HG03469 (cell line): ENCODE measurements around the gene PMPCA.
A peak's percentile ranks its signal among the peaks of the same experiment; 100 is the strongest.

Source experiments
- ATAC-seq: cut with Tn5 transposase; IDR thresholded peaks from one replicate; pipeline ENCODE4 v1.9.1; 2021; ENCODE audit warnings: mild to moderate bottlenecking, moderate library complexity, moderate number of reproducible peaks; ENCODE audit not compliant: unreplicated experiment

The PMPCA gene

GRCh38 chr9:136433043-136433715 is 22.7 kb downstream of the PMPCA start:
- no peak for ATAC-seq

GRCh38 chr9:136433849-136434579 is 23.6 kb downstream of the PMPCA start:
- no peak for ATAC-seq

DNA sequence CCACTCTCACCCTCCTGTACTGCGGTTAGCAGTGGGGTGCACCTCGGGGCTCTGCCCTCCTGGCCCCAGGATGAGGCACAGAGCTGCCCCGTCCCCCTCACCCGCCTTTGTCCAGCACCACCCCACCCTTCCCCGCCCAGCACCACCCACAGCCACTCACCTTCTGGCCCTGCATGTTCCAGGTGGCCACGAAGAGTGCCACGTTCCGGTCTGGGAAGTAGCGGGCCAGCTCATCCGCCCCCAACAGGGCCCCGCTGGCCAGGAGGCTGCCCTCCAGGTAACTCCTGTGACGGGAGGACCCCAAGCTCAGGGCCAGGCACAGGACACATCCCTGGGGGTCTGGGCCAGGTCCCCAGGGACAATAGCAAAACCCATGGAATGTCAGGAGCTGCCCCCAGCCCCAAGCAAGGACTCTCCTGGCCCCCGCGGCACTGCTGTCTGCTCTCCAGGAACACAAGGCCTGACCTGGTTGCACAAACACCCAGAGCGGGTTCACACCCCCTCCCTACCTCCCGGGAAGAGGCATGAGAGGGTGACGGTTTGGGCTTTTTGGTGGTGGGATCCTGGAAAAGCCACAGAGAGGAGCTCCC is 24.2 kb downstream of the PMPCA start:
- no peak for ATAC-seq

DNA sequence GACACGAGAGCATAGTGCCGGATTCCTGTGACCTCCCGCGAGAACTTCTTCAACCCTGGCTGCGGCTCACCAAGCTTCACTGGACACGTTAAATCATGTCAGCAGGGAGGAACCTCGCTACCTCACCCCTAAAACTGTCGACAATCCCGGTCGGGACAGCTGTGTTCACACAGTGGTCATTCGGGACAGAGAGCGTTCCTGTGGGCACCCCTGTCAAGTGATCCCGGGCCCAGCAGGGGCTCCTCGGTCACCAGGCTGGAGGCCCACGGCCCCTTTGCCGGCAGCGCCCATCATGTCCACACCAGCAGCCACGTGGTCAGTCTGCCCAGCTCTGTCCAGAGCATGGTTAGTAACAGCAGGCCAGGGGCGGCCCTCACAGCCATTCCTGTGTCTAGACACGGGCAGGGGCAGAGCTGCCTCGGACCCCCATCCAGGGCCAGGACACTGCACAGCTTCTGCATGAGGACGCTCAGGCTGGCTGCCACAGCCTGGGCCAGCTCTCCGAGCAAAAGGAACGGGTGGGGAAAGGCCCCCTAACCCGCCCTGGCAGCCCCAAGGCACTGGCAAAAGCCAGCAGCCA is 25.7 kb downstream of the PMPCA start:
- ATAC-seq = no peak

DNA sequence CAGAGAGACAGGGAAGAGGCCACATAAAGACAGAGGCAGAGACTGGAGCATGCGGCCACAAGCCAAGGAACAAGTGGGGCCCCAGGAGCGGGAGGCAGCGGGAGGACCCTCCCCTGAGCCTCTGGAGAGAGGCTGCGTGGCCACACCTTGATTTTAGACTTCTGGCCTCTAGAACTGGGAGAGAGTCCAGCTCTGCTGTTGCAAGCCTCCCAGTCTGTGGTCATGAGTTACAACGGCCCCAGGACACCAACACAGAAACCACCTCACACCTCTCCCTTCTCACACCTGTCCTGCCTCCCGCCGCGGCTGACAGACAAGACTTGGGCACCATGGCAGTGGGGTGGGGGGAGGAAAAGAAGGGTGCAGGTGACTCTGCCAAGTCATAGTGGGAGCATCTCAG is 27.0 kb downstream of the PMPCA start:
- ATAC-seq = no peak

- no peak for ATAC-seq
Observed at GRCh38 chr9:136437839-136438547, 27.5 kb downstream of the PMPCA start.

DNA sequence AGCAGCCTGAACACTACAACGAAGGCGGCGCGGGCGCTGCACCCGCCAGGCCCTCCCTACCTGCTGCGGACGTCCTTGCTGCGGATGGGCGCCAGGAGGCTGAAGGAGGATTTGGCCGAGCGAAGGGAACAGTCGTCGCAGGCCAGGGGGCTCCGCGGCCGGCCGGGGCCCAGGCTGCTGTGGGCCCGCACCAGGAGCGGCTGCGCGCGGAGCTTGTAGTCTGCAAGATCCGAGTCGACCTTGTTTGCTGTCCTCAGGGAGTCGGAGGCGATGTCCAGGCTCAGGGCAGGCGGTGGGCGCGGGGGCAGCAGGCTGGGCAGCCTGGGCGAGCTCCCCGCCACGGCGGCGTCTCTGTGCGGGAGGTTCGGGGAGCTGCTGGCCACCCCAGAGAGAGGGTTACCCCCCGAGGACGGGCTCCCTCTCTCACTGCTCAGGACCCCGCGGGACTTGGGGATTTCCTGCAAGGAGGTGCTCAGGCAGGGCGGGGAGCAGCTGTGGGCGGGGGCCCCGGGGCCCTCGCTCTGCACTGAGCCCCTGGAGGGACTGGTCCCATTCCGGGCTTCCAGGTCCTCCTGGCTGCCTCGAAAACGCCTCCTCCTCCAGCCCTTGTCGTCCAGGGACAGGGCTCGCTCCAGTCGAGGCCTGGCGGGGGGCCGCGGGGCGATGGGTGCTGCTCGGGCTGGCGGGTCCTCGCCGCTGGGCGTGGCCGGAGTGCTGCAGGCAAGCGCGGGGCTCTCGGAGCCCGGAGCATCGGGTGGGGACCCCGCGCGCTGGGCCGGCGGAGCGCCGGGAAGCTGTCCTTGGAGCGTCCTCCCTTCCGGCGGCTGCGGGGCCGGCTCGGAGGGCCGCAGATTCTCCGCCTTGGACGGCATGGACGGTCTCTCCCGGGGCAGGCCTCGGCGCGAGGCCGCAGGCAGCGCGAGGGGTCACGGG is 28.4 kb downstream of the PMPCA start:
- ATAC-seq = peak; percentile 27

DNA sequence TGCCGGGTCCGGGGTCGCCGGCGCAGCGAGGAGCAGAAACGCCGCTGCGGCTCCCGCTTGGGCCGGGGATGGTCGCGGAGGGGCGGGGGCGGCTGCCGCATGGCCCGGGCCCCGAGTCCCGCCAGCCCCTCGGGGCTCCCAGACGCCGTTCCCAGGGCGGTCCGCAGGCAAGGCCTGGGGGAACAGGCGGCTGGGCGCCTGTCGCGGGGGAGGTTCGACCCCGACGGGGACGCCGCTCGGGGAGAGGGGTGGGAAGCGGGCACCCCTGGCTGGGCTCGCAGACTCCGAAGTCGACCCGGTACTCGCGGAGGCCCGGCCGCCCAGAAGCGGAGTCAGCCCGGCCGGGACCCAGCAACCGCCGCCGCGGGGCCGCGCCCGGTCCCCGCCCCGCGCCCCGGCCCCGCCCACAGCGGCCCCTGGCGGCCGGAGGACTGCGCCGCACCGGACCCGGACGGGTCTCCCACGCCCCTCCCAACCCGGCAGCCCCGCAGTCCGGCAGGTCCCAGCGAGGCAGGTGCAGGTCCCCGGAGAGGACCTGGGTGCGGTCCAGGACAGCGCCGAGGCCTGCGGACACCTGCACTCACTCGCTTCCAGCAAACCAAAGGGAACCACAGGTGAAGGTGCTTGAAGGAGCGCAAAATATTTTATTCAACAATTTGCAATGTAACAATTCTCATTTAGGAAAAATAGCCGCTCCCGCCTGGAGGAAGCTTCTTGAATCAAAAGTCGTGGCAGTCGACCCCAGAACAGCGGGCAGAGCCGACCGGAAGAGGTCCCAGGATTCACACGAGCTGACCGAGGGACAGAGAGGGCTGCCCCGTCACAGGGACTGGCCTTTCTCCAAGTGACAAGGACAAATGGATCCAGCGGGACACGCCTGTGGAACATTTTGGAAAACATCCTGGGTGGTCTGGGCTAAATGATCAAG is 29.3 kb downstream of the PMPCA start, which contains the start of gene INPP5E:
INPP5E (minus strand) TSS at position 365 of the 928 bp plus-strand sequence. CDS start 426 bp downstream, outside the sequence.
- peak; percentile 26 for ATAC-seq

GRCh38 chr9:136441191-136441680 is 30.8 kb downstream of the PMPCA start:
- ATAC-seq = no peak

DNA sequence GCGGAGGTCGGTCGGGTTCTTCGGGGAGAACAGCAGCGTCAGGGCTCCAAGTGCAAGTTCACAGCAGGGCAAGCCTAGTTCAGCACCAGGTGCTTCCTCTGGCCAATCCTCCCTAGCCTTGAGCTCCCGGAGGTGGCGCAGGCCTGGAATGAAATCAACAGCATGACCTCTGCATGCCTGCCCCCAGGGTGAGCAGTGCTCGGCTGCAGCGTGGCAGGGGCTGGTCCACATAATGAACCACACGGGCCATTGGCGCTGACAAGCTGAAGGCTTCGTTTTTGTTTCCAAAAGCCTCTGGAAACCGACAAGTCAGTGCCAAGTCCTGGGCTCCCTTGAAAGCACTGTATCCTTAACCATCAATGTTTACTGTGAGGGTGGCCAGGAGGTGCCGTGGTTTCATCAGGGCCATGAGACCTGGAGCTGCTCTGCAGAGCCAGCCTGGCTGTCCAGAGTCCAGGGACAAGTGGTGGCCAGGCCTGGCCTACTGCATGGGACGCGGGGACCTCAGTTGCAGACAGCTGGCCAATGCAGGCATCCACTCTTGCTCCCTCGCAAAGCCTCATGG is 31.3 kb downstream of the PMPCA start:
- ATAC-seq = no peak

DNA sequence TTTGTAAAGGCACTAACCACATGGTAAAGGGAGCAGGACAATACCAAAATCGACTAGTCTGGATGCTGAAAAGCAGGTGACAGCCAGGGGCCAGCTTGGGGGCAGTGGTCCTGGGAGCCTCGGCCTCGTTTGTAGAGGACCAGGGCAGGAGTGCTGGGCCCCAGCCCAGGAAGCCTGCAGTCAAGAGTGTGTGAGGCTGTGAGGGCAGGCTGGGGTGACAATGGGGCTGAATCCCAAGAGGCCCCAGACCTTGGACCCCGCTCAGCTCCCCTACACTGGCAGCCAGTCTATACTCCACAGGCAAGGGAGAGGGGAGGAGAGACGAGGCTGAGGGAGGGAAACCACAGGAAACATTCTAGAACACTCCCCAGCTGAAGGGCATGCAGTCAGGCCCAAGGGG is 31.8 kb downstream of the PMPCA start:
- ATAC-seq = no peak

GRCh38 chr9:136443087-136443486 is 32.6 kb downstream of the PMPCA start:
- ATAC-seq = no peak

DNA sequence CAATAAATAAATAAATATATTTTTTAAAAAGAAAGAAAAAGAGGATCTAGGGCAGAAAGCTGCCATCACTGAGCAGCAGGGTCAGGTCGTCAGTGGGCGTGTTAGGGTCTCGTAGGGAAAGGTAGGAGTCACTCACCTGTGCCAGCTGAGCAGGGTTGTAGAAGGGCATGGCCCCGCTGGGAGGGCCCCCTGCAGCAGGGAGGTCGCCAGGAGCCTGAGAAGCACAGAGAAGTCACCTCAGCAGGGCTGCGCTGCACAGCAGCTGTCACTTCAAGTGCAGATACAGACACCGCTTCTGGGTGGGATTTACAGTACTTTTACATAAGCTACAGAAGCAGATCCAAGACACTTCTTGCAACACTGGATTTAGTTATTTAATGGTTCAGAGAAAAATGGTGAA is 33.2 kb downstream of the PMPCA start:
- ATAC-seq = no peak

DNA sequence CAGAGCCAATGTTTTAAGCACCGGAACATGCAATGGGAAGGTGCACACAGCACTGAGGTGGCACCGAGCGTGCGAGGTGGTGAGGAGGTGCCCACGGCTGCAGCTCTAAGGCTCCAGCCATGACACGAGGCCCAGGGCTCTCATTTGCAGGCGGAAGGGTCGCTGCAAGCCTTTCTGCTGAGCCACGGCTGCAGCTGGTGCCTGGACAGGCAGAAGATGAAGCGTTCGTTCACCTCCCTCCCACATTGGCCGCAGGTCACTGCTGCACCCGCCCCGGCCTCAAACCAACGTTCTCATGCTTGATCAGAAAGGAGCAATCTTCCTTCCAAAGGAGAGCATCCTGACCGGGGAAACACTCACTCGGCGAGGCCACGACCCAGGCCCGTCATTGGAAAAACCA is 33.6 kb downstream of the PMPCA start:
- ATAC-seq = no peak

DNA sequence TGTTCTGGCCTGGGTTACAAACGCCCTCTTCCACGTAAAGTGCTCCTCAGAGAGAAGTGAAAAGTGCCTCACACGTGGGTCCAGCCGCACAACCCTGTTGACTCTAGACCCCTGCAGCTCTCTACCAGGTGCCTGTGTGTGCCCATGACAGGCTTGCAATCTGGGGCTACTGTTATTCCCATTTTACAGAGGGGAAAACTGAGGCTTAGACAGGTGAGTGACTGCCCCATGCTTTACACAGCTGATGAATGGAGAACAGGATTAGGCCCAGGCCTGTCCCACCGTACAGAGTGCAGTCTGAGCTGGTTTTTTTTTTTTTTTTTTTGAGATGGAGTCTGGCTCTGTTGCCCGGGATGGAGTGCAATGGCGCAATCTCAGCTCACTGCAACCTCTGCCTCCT is 35.3 kb downstream of the PMPCA start:
- ATAC-seq = no peak

DNA sequence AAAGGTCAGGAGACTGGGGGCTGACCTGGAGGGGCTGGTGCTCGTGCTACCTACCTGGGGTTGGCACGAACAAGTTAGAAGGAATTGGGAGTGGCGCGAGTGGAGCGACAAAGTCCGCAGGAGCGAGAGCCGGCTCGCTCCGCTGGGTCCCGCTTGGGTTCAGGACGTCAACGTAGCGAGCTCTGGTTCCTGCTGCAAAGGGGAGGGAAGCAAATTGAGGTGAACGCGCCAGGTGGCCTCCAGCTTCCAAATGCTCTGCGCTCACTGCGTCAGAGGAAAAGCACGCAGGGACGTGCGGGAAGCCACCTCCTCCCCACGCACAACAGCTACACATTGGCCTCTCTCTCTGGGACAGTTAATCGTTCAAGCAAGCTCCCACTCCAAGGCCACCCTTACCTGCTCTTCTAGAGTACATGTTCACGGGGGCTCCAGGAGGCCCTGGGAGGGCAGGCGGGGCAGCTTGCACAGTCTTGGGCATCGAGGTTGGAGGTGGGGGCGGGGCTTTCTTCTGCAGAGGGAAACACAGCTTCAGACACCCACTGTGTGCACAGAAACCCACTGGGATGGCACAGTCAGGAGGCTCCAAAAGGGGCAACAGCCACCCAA is 36.8 kb downstream of the PMPCA start:
- no peak for ATAC-seq

- no peak for ATAC-seq
Observed at GRCh38 chr9:136448655-136449054, 38.2 kb downstream of the PMPCA start.
